ENCODE results near the gene FAM13A. TPM values are rescaled to one million over a fixed set of nuclear protein-coding genes. Genes with fewer than 3 reads are reported as not detected.

FAM13A gene
- total and polyA plus RNA-seq, 2 of the 13 experiments (the other 11 are each of a cell fraction or from before 2014, with no cell fraction given): 1.2 to 36.2 TPM

GRCh38 chr4:88794952-88795351 is 262.0 kb downstream of the FAM13A start (continued):
- no peak for TF ChIP-seq GZF1 (CRISPR knock-in tag; IDR thresholded peaks at IDR 0.05)
- TF ChIP-seq GLMP (CRISPR knock-in tag; IDR thresholded peaks at IDR 0.05; ENCODE audit: borderline replicate concordance): no peak
- peak; percentile 58 for TF ChIP-seq ATF7 (IDR thresholded peaks at IDR 0.05)
- no peak for TF ChIP-seq ATF7 (CRISPR knock-in tag; IDR thresholded peaks at IDR 0.05)
- no peak for TF ChIP-seq CENPT (CRISPR knock-in tag; IDR thresholded peaks at IDR 0.05; ENCODE audit: low read depth)
- no peak for TF ChIP-seq SIN3A (IDR thresholded peaks at IDR 0.05; ENCODE audit: borderline replicate concordance, low read depth, low read length)

GRCh38 chr4:88794087-88794690 is 262.8 kb downstream of the FAM13A start:
- POLR2A ChIA-PET: no interaction called here
- H2AFZ ChIP-seq (ENCODE audit: low read length): no peak overlapping the region
- ATAC-seq: no peak
- no peak overlapping the region for H3K4me2 ChIP-seq (ENCODE audit: low read depth, low read length)
- CTCF ChIA-PET (ENCODE audit: low intra/inter-chr PET ratio, low total read pairs): no interaction called here
- no peak overlapping the region for H3K4me3 ChIP-seq (replicated peaks in 1 of 3; ENCODE audit: insufficient read depth in 1 of 3, low read depth in 2 of 3, low read length in 3 of 3)
- no peaks in the 10 kb centered on the region for H3K4me1 ChIP-seq (ENCODE audit: insufficient read depth, low read length)
- BruUV-seq (replicated peaks): no TSS peak
- peaks cover 2% of the 10 kb centered on the region for H3K79me2 ChIP-seq (ENCODE audit: insufficient read depth, low read length)
- H3K27me3 ChIP-seq (ENCODE audit: control insufficient read depth in 1 of 2, insufficient read depth in 2 of 2, low read length in 2 of 2): no peaks in the 10 kb centered on the region
- no peak for TF ChIP-seq ZNF891 (CRISPR knock-in tag; IDR thresholded peaks at IDR 0.05)
- TF ChIP-seq ZNF614 (CRISPR knock-in tag; IDR thresholded peaks at IDR 0.05; ENCODE audit: borderline replicate concordance): no peak
- TF ChIP-seq ZNF496 (CRISPR knock-in tag; IDR thresholded peaks at IDR 0.05; ENCODE audit: insufficient replicate concordance): no peak
- TF ChIP-seq ZNF138 (CRISPR knock-in tag; IDR thresholded peaks at IDR 0.05; ENCODE audit: low read depth): no peak
- intact Hi-C loops (cut with micrococcal nuclease; ENCODE audit: unreplicated experiment): no loop called here
- H3K9ac ChIP-seq (ENCODE audit: insufficient read depth, low read depth, low read length): no peak overlapping the region
- H3K36me3 ChIP-seq (replicated peaks in 1 of 2; ENCODE audit: control insufficient read depth in 1 of 2, insufficient read depth in 2 of 2, low read length in 2 of 2): peaks cover 3 to 7% of the 10 kb centered on the region in 2 experiments; a peak in 4 of 5 replicates
- no peak overlapping the region for H3K27ac ChIP-seq (ENCODE audit: extremely low read length, insufficient read depth, low read length)
- H4K20me1 ChIP-seq (ENCODE audit: insufficient read depth, low read length): peaks cover 15% of the 10 kb centered on the region; the same call in 1 of the 2 replicates
- no peak for FAIRE-seq
- DNase-seq (ENCODE audit: low spot score): no peak
- in situ Hi-C loops (cut with HindIII; ENCODE audit: extremely low pct_ligation_motif_present, low pct_unique_long_range_greater_than_20kb): loop anchor here (5.0 kb wide), 1 partner anchor 87 kb away; no protein-coding TSS in a partner anchor
- H3K9me3 ChIP-seq (ENCODE audit: low read length): no peaks in the 10 kb centered on the region
- 97% methylated on average over 4 of the region's 4 CpGs for WGBS (ENCODE audit: low lambda C conversion rate)
